Mesenchymal stem cell (in vitro differentiated cells and primary cell): ENCODE results near the gene TOR1AIP1.

ENCODE experiments used
- DNase-seq: peaks from one replicate; pipeline ENCODE4 v3.0.0-alpha.2; 2013
- H2AFZ ChIP-seq: one replicate; pipeline ENCODE4 v1.6.1; 2013; ENCODE audit warnings: low read depth, mild to moderate bottlenecking, control low read depth, inconsistent platforms, low read length, moderate library complexity
- H2AK5ac ChIP-seq: 2 replicates; pipeline ENCODE4 v1.6.1; 2013; ENCODE audit warnings: low read length, moderate library complexity, mild to moderate bottlenecking, inconsistent platforms; ENCODE audit not compliant: severe bottlenecking
- H2BK120ac ChIP-seq: one replicate; pipeline ENCODE4 v1.6.1; 2013; ENCODE audit warnings: low read depth, mild to moderate bottlenecking, inconsistent platforms, low read length, moderate library complexity
- H2BK12ac ChIP-seq, 2 experiments: one replicate each; pipeline ENCODE4 v1.6.1; 2013; ENCODE audit warnings: inconsistent platforms in 2 of 2, low read length in 2 of 2, mild to moderate bottlenecking in 2 of 2, moderate library complexity in 2 of 2, control low read depth in 1 of 2
- H2BK15ac ChIP-seq: one replicate; pipeline ENCODE4 v1.6.1; 2013; ENCODE audit warnings: mild to moderate bottlenecking, low read depth, inconsistent platforms; ENCODE audit not compliant: poor library complexity, severe bottlenecking
- H2BK5ac ChIP-seq: 2 replicates; pipeline ENCODE4 v1.6.1; 2013; ENCODE audit warnings: low read depth, mild to moderate bottlenecking, low read length, control low read depth, inconsistent platforms; ENCODE audit not compliant: poor library complexity, severe bottlenecking
- H3K14ac ChIP-seq, 2 experiments: one replicate each; pipeline ENCODE4 v1.6.1; 2013; ENCODE audit warnings: inconsistent platforms in 2 of 2, low read length in 2 of 2, control low read depth in 1 of 2, mild to moderate bottlenecking in 1 of 2, moderate library complexity in 1 of 2
- H3K18ac ChIP-seq, 2 experiments: one replicate each; pipeline ENCODE4 v1.6.1; 2013; ENCODE audit warnings: inconsistent platforms in 2 of 2, low read length in 2 of 2, control low read depth in 1 of 2, low read depth in 1 of 2, mild to moderate bottlenecking in 1 of 2
- H3K23ac ChIP-seq, 2 experiments: one replicate each; pipeline ENCODE4 v1.6.1; 2013; ENCODE audit warnings: inconsistent platforms in 2 of 2, low read length in 2 of 2, mild to moderate bottlenecking in 2 of 2, moderate library complexity in 2 of 2, control low read depth in 1 of 2
- H3K27ac ChIP-seq: 2 replicates; pipeline ENCODE4 v1.5.1; 2013; ENCODE audit warnings: mild to moderate bottlenecking, moderate library complexity, low read length, control low read depth, inconsistent platforms; ENCODE audit not compliant: poor library complexity, severe bottlenecking
- H3K27me3 ChIP-seq, 2 experiments: 2 replicates each; pipeline versions ENCODE4 v1.6.1 to v1.7.0; 2013; ENCODE audit warnings: low read length in 2 of 2, mild to moderate bottlenecking in 2 of 2, moderate library complexity in 2 of 2, control low read depth in 1 of 2, inconsistent platforms in 1 of 2; ENCODE audit not compliant: control insufficient read depth in 1 of 2, insufficient read depth in 1 of 2
- H3K36me3 ChIP-seq, 2 experiments: 2 replicates each; pipeline versions ENCODE4 v1.6.1 to v1.7.0; 2013; ENCODE audit warnings: low read length in 2 of 2, control low read depth in 1 of 2, inconsistent platforms in 1 of 2, low read depth in 1 of 2, mild to moderate bottlenecking in 1 of 2; ENCODE audit not compliant: insufficient read depth in 2 of 2, control insufficient read depth in 1 of 2
- H3K4ac ChIP-seq, 2 experiments: one replicate each; pipeline ENCODE4 v1.6.1; 2013; ENCODE audit warnings: inconsistent platforms in 2 of 2, low read length in 2 of 2, mild to moderate bottlenecking in 2 of 2, moderate library complexity in 2 of 2, control low read depth in 1 of 2, low read depth in 1 of 2
- H3K4me1 ChIP-seq: 2 replicates; pipeline ENCODE4 v1.6.1; 2013; ENCODE audit warnings: low read depth, low read length, control low read depth; ENCODE audit not compliant: control insufficient read depth, insufficient read depth
- H3K4me2 ChIP-seq: 2 replicates; pipeline ENCODE4 v1.6.1; 2013; ENCODE audit warnings: low read length, mild to moderate bottlenecking, inconsistent platforms; ENCODE audit not compliant: poor library complexity, severe bottlenecking
- H3K4me3 ChIP-seq, 2 experiments: 2 replicates each; pipeline versions ENCODE4 v1.5.1 to v1.7.0; 2013; ENCODE audit warnings: low read length in 2 of 2, mild to moderate bottlenecking in 2 of 2, control low read depth in 1 of 2, low read depth in 1 of 2; ENCODE audit not compliant: insufficient read depth in 1 of 2
- H3K79me1 ChIP-seq: replicated peaks from 2 replicates; pipeline ENCODE4 v1.6.1; 2013; ENCODE audit warnings: mild to moderate bottlenecking, control low read depth, low read length, inconsistent platforms; ENCODE audit not compliant: poor library complexity, severe bottlenecking
- H3K9ac ChIP-seq: 2 replicates; pipeline ENCODE4 v1.7.0; 2013; ENCODE audit warnings: mild to moderate bottlenecking, low read length, moderate library complexity
- H3K9me3 ChIP-seq: 2 replicates; pipeline ENCODE4 v1.7.0; 2013; ENCODE audit warnings: mild to moderate bottlenecking, low read length; ENCODE audit not compliant: control insufficient read depth
- H4K8ac ChIP-seq: one replicate; pipeline ENCODE4 v1.6.1; 2013; ENCODE audit warnings: inconsistent platforms, mild to moderate bottlenecking, low read length, moderate library complexity
- H4K91ac ChIP-seq: one replicate; pipeline ENCODE4 v1.6.1; 2013; ENCODE audit warnings: mild to moderate bottlenecking, low read length, inconsistent platforms
- WGBS: methylation state at CpG from one replicate; pipeline ENCODE4 v1.1.7; 2013; ENCODE audit warnings: mixed read lengths; 5-methylcytosine and 5-hydroxymethylcytosine counted together

TOR1AIP1 gene

DNA sequence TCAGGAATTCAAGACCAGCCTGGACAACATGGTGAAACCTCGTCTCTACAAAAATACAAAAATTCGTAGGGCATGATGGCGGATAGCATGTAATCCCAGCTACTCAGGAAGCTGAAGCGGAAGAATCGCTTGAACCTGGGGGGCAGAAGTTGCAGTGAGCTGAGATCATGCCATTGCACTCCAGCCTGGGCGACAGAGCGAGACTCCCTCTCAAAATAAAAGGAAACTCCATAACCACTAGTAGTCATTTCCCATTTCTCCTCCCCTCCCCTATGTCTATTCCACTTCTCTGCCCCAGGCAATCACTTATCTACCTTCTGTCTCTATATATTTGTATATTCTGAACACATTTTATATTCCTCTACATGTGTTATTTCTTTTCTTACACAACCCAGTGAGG, 68.6 kb downstream of the TOR1AIP1 start:
- H3K18ac ChIP-seq: no peak overlapping the region
- 90% methylated on average over 7 of the region's 7 CpGs for WGBS
- no peak overlapping the region for H2BK120ac ChIP-seq

DNA sequence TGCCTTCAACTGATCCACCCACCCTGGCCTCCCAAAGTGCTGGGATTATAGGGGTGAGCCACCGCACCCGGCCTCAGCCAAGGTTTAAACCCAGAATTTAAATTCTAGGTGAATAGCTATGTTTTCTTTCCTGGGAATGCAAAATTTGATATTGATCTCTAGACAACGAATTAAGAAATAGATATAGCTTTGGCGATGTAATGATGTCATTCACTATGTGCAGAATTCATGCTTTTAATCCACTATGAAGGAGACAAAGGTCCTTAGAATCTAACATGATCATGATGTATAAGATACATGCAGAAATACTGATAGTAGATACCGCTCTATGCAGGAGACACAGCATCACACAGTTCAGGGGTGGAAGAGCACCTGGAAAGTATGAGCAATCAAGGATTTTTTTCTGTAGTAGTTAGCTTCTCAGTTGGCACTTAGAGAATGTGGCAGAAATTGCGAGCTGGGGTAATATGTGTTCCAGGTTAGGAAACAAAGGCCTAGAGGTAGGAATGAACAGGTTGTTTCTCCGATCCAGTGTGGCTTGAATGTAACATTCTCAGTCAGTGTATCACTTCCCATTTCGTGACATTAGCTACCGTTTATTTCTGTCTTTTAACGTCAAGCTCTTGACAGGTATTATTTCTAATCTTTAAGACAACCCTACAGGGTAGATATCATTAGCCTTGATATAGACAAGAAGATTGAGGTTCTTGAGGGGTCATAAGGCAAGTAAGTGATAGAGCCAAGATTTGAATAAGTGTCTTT, 69.5 kb downstream of the TOR1AIP1 start:
- H3K79me1 ChIP-seq: no peaks in the 10 kb centered on the region
- WGBS: 96% methylated on average over 6 of the region's 10 CpGs
- no peak overlapping the region for H3K4me2 ChIP-seq

More for the DNA sequence above, 68.6 kb downstream of the TOR1AIP1 start:
- no peak overlapping the region for H3K4me3 ChIP-seq
- H3K9ac ChIP-seq: no peak overlapping the region
- no peaks in the 10 kb centered on the region for H3K79me1 ChIP-seq
- no peak overlapping the region for H3K4me2 ChIP-seq
- no peak overlapping the region for H2BK15ac ChIP-seq
- H3K4me1 ChIP-seq: no peaks in the 10 kb centered on the region
- no peak overlapping the region for H4K91ac ChIP-seq
- no peaks in the 10 kb centered on the region for H3K36me3 ChIP-seq
- DNase-seq: no peak
- H3K27ac ChIP-seq: no peak overlapping the region
- no peak overlapping the region for H4K8ac ChIP-seq
- no peak overlapping the region for H2AFZ ChIP-seq
- no peak overlapping the region for H3K14ac ChIP-seq
- no peak overlapping the region for H3K4ac ChIP-seq
- no peak overlapping the region for H2BK12ac ChIP-seq
- H3K9me3 ChIP-seq: no peaks in the 10 kb centered on the region
- H3K27me3 ChIP-seq: no peaks in the 10 kb centered on the region
- no peak overlapping the region for H2BK5ac ChIP-seq
- no peak overlapping the region for H2AK5ac ChIP-seq
- no peak overlapping the region for H3K23ac ChIP-seq

DNA sequence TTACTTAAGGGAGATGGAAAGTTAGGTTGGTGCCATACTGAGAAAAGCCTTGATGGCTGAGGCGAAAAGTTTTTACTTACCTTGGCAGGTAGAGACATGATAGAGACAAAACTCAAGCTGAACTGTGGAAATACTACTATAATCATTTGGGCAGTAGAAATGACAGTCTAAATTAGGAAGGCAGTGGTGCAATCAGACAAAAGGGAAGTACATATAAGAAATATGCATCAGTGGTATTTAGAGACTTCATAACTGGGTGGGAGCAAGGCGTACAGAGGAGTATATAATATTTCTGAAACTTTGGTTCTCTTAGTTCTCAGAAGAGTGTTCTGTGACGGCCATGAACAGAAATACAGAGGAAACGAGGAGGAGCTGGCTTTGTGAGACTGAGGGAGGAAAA, 70.1 kb downstream of the TOR1AIP1 start:
- no peak overlapping the region for H2BK5ac ChIP-seq
- no peak overlapping the region for H3K14ac ChIP-seq
- no peak overlapping the region for H3K4ac ChIP-seq
- H2BK12ac ChIP-seq: no peak overlapping the region
- H3K4me3 ChIP-seq: no peak overlapping the region
- no peak overlapping the region for H3K23ac ChIP-seq
- H3K4me2 ChIP-seq: no peak overlapping the region
- DNase-seq: no peak
- no peak overlapping the region for H3K27ac ChIP-seq
- H3K79me1 ChIP-seq: no peaks in the 10 kb centered on the region
- no peaks in the 10 kb centered on the region for H3K4me1 ChIP-seq
- WGBS: 93% methylated on average over 4 of the region's 4 CpGs
- H2AK5ac ChIP-seq: no peak overlapping the region
- no peak overlapping the region for H2BK15ac ChIP-seq
- no peak overlapping the region for H2AFZ ChIP-seq
- no peak overlapping the region for H3K18ac ChIP-seq
- H4K91ac ChIP-seq: no peak overlapping the region
- no peak overlapping the region for H4K8ac ChIP-seq
- no peak overlapping the region for H3K9ac ChIP-seq
- no peaks in the 10 kb centered on the region for H3K36me3 ChIP-seq
- no peaks in the 10 kb centered on the region for H3K27me3 ChIP-seq
- H3K9me3 ChIP-seq: no peaks in the 10 kb centered on the region
- H2BK120ac ChIP-seq: no peak overlapping the region

More for the DNA sequence above, 69.5 kb downstream of the TOR1AIP1 start:
- no peak overlapping the region for H3K18ac ChIP-seq
- no peak overlapping the region for H3K4me3 ChIP-seq
- H3K27me3 ChIP-seq: no peaks in the 10 kb centered on the region
- no peaks in the 10 kb centered on the region for H3K9me3 ChIP-seq
- no peak overlapping the region for H2AK5ac ChIP-seq
- no peak overlapping the region for H2BK15ac ChIP-seq
- no peak overlapping the region for H2BK12ac ChIP-seq
- no peak overlapping the region for H4K8ac ChIP-seq
- H3K36me3 ChIP-seq: no peaks in the 10 kb centered on the region
- H3K9ac ChIP-seq: no peak overlapping the region
- H4K91ac ChIP-seq: no peak overlapping the region
- H3K27ac ChIP-seq: no peak overlapping the region
- H2BK5ac ChIP-seq: no peak overlapping the region
- no peak overlapping the region for H3K4ac ChIP-seq
- no peak overlapping the region for H3K14ac ChIP-seq
- H2AFZ ChIP-seq: no peak overlapping the region
- no peak overlapping the region for H2BK120ac ChIP-seq
- no peak overlapping the region for H3K23ac ChIP-seq
- no peak for DNase-seq
- H3K4me1 ChIP-seq: no peaks in the 10 kb centered on the region

DNA sequence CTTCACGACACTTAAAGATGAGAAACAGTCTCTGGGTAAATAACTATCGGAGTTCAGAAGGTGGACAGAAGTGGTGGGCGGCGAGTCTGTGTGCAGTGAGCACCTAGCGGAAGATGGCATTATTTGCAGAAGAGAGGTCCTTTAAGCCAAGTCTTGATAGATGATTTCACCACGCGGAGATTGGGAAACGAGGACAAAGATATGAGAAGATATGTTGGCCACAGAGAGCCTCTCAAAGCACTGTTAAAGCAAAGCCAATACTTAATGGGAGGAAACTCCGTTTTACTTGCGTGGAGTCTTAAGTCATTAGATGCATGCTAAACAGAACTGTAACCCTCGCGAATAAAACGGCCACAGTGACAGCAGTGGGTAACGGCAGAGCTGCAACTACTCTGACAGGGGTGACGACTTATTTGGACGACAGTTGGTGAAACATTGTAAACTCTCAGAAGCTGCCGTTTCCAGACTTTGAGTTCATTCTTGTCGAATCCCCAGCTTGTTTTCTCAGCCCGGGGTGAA, 71.9 kb downstream of the TOR1AIP1 start:
- no peak overlapping the region for H4K91ac ChIP-seq
- no peaks in the 10 kb centered on the region for H3K27me3 ChIP-seq
- peak overlapping the region; percentile 59 for H3K27ac ChIP-seq
- no peak overlapping the region for H2BK15ac ChIP-seq
- peak overlapping the region; percentile 68 for H3K4me2 ChIP-seq
- no peak overlapping the region for H2AK5ac ChIP-seq
- peak overlapping the region; percentile 30 for H2AFZ ChIP-seq
- no peak overlapping the region for H3K4ac ChIP-seq
- WGBS: 17% methylated on average over 19 of the region's 19 CpGs
- H3K36me3 ChIP-seq: no peaks in the 10 kb centered on the region
- peak overlapping the region; percentile 96 for H3K9ac ChIP-seq
- H2BK12ac ChIP-seq: no peak overlapping the region
- peak overlapping the region; percentile 91 for H4K8ac ChIP-seq
- H3K9me3 ChIP-seq: no peaks in the 10 kb centered on the region
- H3K79me1 ChIP-seq: peaks cover 1% of the 10 kb centered on the region
- peak overlapping the region in 1 of 2 experiments; percentile 84 for H3K18ac ChIP-seq
- H3K4me3 ChIP-seq: peak overlapping the region; percentile 52 to 84
- H2BK5ac ChIP-seq: no peak overlapping the region
- H3K23ac ChIP-seq: no peak overlapping the region
- H3K4me1 ChIP-seq: no peaks in the 10 kb centered on the region
- H2BK120ac ChIP-seq: peak overlapping the region; percentile 15
- no peak overlapping the region for H3K14ac ChIP-seq
- DNase-seq: no peak
